Hepatocyte (in vitro differentiated cells): ENCODE measurements around the gene PSMB7. TPM values are rescaled to one million over a fixed set of nuclear protein-coding genes. Genes with fewer than 3 reads are reported as not detected.

Experiments used
- DNase-seq: peaks from one replicate; pipeline ENCODE4 v3.0.0-alpha.2; 2016; ENCODE audit warnings: low spot score
- H2AFZ ChIP-seq: fragments of 200-600 bp; sonication (generic); 2 replicates; pipeline ENCODE4 v1.6.0; 2016; ENCODE audit warnings: antibody characterized with exemption, mild to moderate bottlenecking
- H3K27ac ChIP-seq: fragments of 200-600 bp; sonication (generic); 2 replicates; pipeline ENCODE4 v1.5.1; 2016; ENCODE audit warnings: mild to moderate bottlenecking
- H3K27me3 ChIP-seq: fragments of 200-600 bp; sonication (generic); 2 replicates; pipeline ENCODE4 v1.6.1; 2016
- H3K36me3 ChIP-seq: fragments of 200-600 bp; sonication (generic); replicated peaks from 2 replicates; pipeline ENCODE4 v1.5.1; 2016; ENCODE audit warnings: low read depth; ENCODE audit not compliant: insufficient read depth
- H3K4me1 ChIP-seq: fragments of 200-600 bp; sonication (generic); 2 replicates; pipeline ENCODE4 v1.5.1; 2016; ENCODE audit warnings: mild to moderate bottlenecking, moderate library complexity; ENCODE audit not compliant: insufficient read depth
- H3K4me2 ChIP-seq: fragments of 200-600 bp; sonication (generic); 2 replicates; pipeline ENCODE4 v1.6.0; 2016
- H3K4me3 ChIP-seq: fragments of 200-600 bp; sonication (generic); 2 replicates; pipeline ENCODE4 v1.5.1; 2016; ENCODE audit warnings: mild to moderate bottlenecking
- H3K79me2 ChIP-seq: fragments of 200-600 bp; sonication (generic); 2 replicates; pipeline ENCODE4 v1.6.0; 2017; ENCODE audit warnings: mild to moderate bottlenecking
- H3K9me2 ChIP-seq: fragments of 200-600 bp; sonication (generic); replicated peaks from 2 replicates; pipeline ENCODE4 v1.6.0; 2017; ENCODE audit warnings: mild to moderate bottlenecking; ENCODE audit not compliant: insufficient read depth
- H3K9me3 ChIP-seq: fragments of 200-600 bp; sonication (generic); 2 replicates; pipeline ENCODE4 v1.5.1; 2016; ENCODE audit warnings: low read depth, mild to moderate bottlenecking
- H4K20me1 ChIP-seq: fragments of 200-600 bp; sonication (generic); 2 replicates; pipeline ENCODE4 v1.6.0; 2016; ENCODE audit warnings: mild to moderate bottlenecking; ENCODE audit not compliant: insufficient read depth, poor library complexity, severe bottlenecking
- CTCF ChIP-seq: fragments of 200-600 bp; sonication (generic); IDR thresholded peaks from 2 replicates; pipeline ENCODE4 v1.5.1; 2016; ENCODE audit warnings: antibody characterized with exemption, mild to moderate bottlenecking; ENCODE audit not compliant: poor library complexity
- EZH2 ChIP-seq: fragments of 200-600 bp; sonication (generic); IDR thresholded peaks from 2 replicates; pipeline ENCODE4 v1.6.1; 2016; ENCODE audit warnings: antibody characterized with exemption, mild to moderate bottlenecking, borderline replicate concordance
- EZH2phosphoT487 ChIP-seq: fragments of 200-600 bp; sonication (generic); IDR thresholded peaks from one replicate; pipeline ENCODE4 v1.6.1; 2018; ENCODE audit warnings: antibody characterized with exemption, mild to moderate bottlenecking, low read depth, moderate library complexity; ENCODE audit not compliant: unreplicated experiment, severe bottlenecking
- WGBS: methylation state at CpG from one replicate; pipeline ENCODE4 v1.1.6; 2016; ENCODE audit warnings: low lambda C conversion rate; ENCODE audit errors: missing lambda C conversion rate; 5-methylcytosine and 5-hydroxymethylcytosine counted together
- polyA plus RNA-seq: library from polyadenylated mRNA; unstranded; fragments of >200 nt; fragmentation: Nextera tagmentation; extraction: Ambion mirVana; gene quantifications from 2 replicates; pipeline ENCODE4 v1.2.1, GENCODE V29; 2016
- total RNA-seq: library from RNA; depleted of rRNA; stranded (reverse); fragments of >200 nt; gene quantifications from 2 replicates; pipeline ENCODE4 v1.2.3, GENCODE V29; 2014

Gene PSMB7
- total and polyA plus RNA-seq, 2 experiments from 2014 or later: 189 to 197 TPM

GRCh38 chr9:124440786-124441185, 25.5 kb upstream of the PSMB7 start:
- TF ChIP-seq EZH2phosphoT487 (no peak), CTCF (no peak), EZH2 (no peak)
- H3K9me2 ChIP-seq: no peaks in the 10 kb centered on the region
- no peaks in the 10 kb centered on the region for H3K79me2 ChIP-seq
- H4K20me1 ChIP-seq: no peaks in the 10 kb centered on the region
- H3K27ac ChIP-seq: no peak overlapping the region
- H3K4me2 ChIP-seq: no peak overlapping the region
- DNase-seq: no peak
- H3K9me3 ChIP-seq: no peaks in the 10 kb centered on the region
- H3K4me1 ChIP-seq: no peaks in the 10 kb centered on the region
- no peak overlapping the region for H3K4me3 ChIP-seq
- H2AFZ ChIP-seq: no peak overlapping the region
- H3K36me3 ChIP-seq: no peaks in the 10 kb centered on the region
- no peaks in the 10 kb centered on the region for H3K27me3 ChIP-seq
- WGBS: 91% methylated on average over 8 of the region's 10 CpGs

GRCh38 chr9:124439686-124440243, 24.5 kb upstream of the PSMB7 start:
- H3K4me3 ChIP-seq: no peak overlapping the region
- H2AFZ ChIP-seq: no peak overlapping the region
- H3K9me2 ChIP-seq: no peaks in the 10 kb centered on the region
- H3K27me3 ChIP-seq: no peaks in the 10 kb centered on the region
- no peak for TF ChIP-seq CTCF
- no peak for TF ChIP-seq EZH2
- no peak for TF ChIP-seq EZH2phosphoT487
- no peaks in the 10 kb centered on the region for H3K79me2 ChIP-seq
- no peaks in the 10 kb centered on the region for H4K20me1 ChIP-seq
- WGBS: 97% methylated on average over 6 of the region's 6 CpGs
- H3K36me3 ChIP-seq: no peaks in the 10 kb centered on the region
- no peak for DNase-seq
- no peaks in the 10 kb centered on the region for H3K9me3 ChIP-seq
- no peaks in the 10 kb centered on the region for H3K4me1 ChIP-seq
- no peak overlapping the region for H3K4me2 ChIP-seq
- H3K27ac ChIP-seq: no peak overlapping the region

GRCh38 chr9:124439086-124439485, 23.8 kb upstream of the PSMB7 start:
- Histone ChIP-seq H3K79me2 (no peaks in the 10 kb centered on the region), H3K9me3 (no peaks in the 10 kb centered on the region), H3K27me3 (no peaks in the 10 kb centered on the region), H3K4me2 (no peak overlapping the region), H3K9me2 (no peaks in the 10 kb centered on the region), H4K20me1 (no peaks in the 10 kb centered on the region), H3K27ac (no peak overlapping the region), H2AFZ (no peak overlapping the region), H3K4me3 (no peak overlapping the region), H3K36me3 (no peaks in the 10 kb centered on the region), H3K4me1 (no peaks in the 10 kb centered on the region)
- DNase-seq: no peak
- TF ChIP-seq EZH2phosphoT487 (no peak), EZH2 (no peak), CTCF (no peak)
- WGBS: 86% methylated on average over 1 of the region's 1 CpG

GRCh38 chr9:124438091-124438490, 22.8 kb upstream of the PSMB7 start:
- no peaks in the 10 kb centered on the region for H3K4me1 ChIP-seq
- no peak for TF ChIP-seq EZH2phosphoT487
- TF ChIP-seq CTCF: no peak
- TF ChIP-seq EZH2: no peak
- H3K4me2 ChIP-seq: no peak overlapping the region
- no peaks in the 10 kb centered on the region for H3K79me2 ChIP-seq
- no peak overlapping the region for H3K27ac ChIP-seq
- H3K9me2 ChIP-seq: no peaks in the 10 kb centered on the region
- H4K20me1 ChIP-seq: no peaks in the 10 kb centered on the region
- no peaks in the 10 kb centered on the region for H3K36me3 ChIP-seq
- no peak overlapping the region for H3K4me3 ChIP-seq
- no peaks in the 10 kb centered on the region for H3K27me3 ChIP-seq
- 90% methylated on average over 9 of the region's 9 CpGs for WGBS
- H2AFZ ChIP-seq: no peak overlapping the region
- DNase-seq: no peak
- no peaks in the 10 kb centered on the region for H3K9me3 ChIP-seq
